Testis (tissue), 2 donors: Measurements from ENCODE around the gene CFAP77.

ENCODE experiments used
- CTCF ChIP-seq, 3 experiments: fragments of 450-650 bp in 2 of 3; fragments of 200-600 bp in 1 of 3; sonication (generic) in 1 of 3; IDR thresholded peaks; one replicate each; pipeline ENCODE4 v1.5.1; 2016 to 2019; ENCODE audit warnings: antibody characterized with exemption in 3 of 3, mild to moderate bottlenecking in 2 of 3, moderate library complexity in 1 of 3
- POLR2A ChIP-seq: fragments of 450-650 bp; IDR thresholded peaks from one replicate; pipeline ENCODE4 v1.6.1; 2017; ENCODE audit warnings: antibody characterized with exemption, mild to moderate bottlenecking, moderate library complexity

DNA sequence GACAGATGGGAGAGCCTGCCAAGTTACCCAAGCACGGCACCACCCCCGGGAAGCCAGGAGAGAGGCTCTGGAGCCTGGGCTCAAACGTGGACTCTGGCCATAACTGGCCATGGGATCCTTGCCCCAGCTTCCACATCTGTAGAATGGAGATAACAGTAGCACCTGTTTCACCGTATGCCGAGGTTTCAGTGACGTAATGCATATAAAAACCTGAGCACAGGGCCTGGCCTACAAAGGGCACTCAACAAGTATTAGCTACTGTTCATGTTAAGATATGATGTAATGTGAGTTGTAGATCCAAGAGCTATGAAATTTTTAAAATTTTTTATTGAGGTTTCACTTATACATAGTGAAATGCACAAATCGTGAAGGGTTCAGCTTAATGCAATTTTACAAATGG lies 90.2 kb downstream of the CFAP77 start:
- TF ChIP-seq POLR2A (no peak), CTCF (IDR thresholded peaks at IDR 0.05) (no peak)
